ENCODE data around the gene FBXL22.

GRCh38 chr15:63606308-63606707 is 9.1 kb downstream of the FBXL22 start:
- TF ChIP-seq EZH2 (optimal IDR thresholded peaks at IDR 0.05; ENCODE audit: low read depth, low read length) (no peak), EZH2phosphoT487 (IDR thresholded peaks at IDR 0.05; ENCODE audit: low read length) (no peak)
